ENCODE data around the gene BCL7C.
"Not testable (repeated sequence)": the region's sequence is repeated elsewhere in the genome, so short reads cannot be mapped to it uniquely, and the experiment has no call there.

BCL7C gene

DNA sequence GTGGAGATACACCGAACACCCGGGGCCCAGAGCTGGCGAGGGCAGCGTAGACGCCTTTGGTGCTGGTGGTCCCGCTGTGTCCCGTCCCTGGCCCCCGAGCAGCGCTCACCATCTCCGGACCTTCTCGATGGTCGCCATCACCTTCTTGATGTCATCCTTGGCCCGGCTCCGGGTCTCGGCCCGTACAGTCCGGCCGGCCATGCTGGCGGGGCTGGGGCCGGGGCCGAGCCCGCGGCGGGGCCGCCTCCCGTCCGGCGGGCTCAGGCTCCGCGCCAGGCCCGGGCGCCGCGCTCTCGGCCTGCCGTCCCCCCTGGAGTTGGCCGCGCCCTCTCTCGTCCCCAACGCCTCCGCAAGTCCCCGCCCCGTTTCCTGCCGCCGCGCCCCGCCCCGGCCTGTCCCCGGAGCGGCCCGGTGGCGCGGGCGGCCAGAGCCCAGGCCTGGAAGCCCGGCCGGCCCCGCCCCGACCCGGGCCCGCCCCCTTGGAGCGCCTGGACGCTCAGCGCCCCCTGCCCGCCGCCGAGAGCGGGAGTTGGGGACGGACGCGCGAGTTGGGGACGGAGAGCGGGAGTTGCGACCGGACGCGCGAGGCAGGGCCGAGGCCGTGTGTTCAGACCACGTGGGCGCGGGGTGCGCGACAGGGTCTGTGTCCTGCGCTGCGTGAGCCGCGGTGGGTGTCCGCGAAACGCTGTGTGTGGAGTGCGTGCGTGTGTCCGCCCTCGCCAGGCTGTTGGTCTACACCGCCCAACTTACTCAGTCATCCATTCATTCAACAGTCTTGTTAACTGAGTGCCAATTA is at the start of gene BCL7C:
BCL7C (minus strand) TSS at position 334 of the 796 bp plus-strand sequence; CDS start at position 201, 133 bp downstream.
- peak; percentile 92 for DNase-seq (ENCODE audit: low spot score)

DNA sequence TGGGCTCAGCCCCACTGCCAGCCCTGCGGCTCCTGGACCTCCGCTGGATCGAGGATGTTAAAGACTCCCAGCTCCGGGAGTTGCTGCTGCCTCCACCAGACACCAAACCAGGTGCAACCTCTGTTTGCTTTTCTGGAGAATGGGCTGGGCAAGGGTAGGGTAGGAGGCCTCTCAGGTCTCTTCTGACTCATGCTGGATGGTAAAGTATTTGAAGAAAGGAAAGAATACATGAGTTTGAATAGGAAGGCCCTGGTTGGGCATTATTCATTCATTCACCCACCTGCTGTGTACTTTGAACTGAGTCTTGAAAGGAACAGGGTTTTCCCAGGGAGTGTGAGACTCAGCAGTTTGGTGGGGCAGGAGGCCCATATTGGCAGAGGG is 48.5 kb upstream of the BCL7C start:
- DNase-seq (ENCODE audit: low spot score): no peak

DNA sequence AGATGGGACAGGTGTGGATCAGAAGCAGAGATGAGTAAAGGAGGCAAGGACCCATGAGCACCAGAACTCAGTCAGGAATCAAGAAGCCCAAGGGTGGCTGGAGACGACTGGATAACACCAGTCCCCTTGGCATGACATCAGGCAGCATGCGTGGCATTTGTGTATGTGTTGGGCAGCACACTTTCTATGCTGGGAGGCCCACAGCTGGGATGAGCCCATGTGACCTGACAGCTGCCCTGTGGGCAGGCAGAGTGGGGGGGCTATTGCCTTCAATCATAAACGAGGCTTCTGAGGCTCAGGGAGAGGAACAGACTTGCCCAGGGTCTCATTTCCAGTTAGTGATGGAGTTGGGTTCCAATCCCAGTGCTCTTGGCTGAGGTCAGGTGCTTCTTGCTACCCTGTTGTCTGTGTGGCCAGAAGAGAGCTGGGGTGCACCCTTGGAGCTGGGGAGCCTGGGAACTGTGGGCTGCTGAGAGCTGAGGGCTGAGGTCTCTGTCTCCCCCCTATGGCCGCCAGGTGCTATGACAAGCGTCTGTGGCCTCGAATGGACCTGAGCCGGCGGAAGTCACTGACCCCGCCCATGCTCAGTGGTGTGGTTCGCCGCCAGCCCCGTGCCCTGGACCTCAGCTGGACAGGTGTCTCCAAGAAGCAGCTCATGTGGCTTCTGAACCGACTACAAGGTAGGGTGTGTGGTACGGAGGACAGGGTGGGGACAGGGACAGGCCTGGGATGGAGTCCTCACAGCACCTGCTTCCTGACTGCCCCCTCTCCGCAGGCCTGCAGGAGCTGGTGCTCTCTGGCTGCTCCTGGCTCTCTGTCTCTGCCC is 47.9 kb upstream of the BCL7C start:
- peak; percentile 88 for DNase-seq (ENCODE audit: low spot score)

GRCh38 chr16:30939571-30939970 is 45.7 kb upstream of the BCL7C start:
- not testable (repeated sequence) for DNase-seq (ENCODE audit: low spot score)

GRCh38 chr16:30937692-30938091 is 43.8 kb upstream of the BCL7C start:
- no peak for DNase-seq (ENCODE audit: low spot score)

DNA sequence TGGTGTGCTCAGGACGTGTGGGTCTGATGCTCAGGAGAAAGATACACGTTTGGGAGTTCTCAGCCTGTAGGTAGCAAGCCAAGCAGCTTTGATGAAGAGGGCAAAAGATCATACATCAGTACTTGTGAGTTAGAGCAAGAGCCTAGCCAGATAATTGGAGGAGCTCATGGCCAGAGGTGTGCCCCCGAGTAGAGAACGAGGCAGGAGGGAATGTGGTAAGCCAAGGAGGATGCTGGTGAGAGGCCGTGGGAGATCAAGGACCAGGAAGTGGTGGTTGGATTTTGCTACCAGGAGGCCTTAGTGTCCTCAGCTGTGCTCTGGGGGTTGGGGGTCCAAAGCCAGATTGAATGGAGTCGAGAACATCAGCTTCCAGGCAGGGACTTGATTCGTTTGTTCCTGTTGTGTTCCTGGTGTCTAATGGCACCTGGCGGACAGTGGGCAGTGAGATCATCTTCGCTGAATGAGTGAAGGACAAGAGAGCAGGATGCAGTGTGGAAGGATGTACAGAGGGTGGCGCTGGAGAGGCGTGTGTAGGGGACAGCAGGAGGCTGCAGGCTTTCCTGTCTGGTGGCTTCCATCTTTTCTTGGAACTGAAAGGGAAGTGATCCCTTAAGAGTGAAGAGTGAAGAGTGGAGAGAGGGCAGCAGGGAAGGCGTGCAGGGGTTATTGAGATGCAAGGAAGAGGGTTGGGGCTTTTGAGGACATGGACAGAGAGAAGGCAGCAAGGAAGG is 41.1 kb upstream of the BCL7C start:
- peak; percentile 73 for DNase-seq (ENCODE audit: low spot score)

DNA sequence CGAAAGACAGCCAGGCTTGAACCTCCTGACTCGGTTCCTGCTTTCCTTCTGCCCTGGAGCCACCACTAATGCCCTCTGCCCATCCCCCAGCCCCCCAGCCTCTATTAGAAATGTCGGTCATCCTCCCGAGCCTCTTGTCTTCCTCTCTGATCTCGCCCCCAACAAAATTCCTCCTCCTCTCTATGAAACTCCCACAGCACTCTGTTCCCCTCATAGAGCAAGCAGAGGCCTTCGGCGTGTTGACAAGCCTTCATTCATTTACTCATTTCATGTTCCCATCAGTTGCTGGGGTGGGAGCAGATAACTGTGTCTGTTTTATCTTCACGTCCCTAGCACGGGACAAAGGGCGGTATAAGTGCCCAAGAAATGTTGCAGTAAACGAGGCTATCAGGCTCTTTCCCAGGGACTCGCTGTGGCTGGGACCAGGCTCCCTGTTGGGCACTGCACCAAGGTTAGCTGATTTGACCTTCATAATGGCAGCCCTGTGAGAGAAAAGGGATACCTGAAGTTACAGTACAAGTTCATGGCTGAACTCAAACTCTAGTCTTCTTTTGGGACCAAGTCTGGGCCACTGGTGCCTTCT is 37.3 kb upstream of the BCL7C start:
- no peak for DNase-seq (ENCODE audit: low spot score)

- DNase-seq (ENCODE audit: low spot score): no peak
Observed at GRCh38 chr16:30930160-30930571, 36.3 kb upstream of the BCL7C start.

GRCh38 chr16:30929167-30929566 is 35.3 kb upstream of the BCL7C start:
- DNase-seq (ENCODE audit: low spot score): no peak

DNA sequence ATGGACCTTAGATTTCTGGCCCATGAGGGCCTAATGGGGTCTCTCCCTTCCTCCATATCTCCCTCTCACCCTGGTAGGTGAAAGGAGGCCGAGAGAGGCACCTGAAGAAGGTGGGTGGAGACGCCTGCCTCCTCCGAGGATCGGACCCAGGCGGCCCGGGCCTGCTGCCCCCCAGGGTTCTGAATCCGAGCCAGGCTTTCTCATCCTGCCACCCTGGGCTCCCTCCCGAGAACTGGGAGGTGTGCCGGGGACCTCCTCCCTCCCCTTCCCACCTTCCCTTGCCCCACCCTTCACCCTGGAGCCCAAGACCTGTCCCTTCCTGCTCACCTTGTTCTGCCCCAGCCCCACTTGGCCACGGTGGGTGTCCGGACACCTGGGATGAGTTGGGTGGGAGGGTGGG is 34.5 kb upstream of the BCL7C start:
- DNase-seq (ENCODE audit: low spot score): no peak

GRCh38 chr16:30927789-30928378 is 34.0 kb upstream of the BCL7C start:
- peak; percentile 47 for DNase-seq (ENCODE audit: low spot score)

- DNase-seq (ENCODE audit: low spot score): no peak
Observed at GRCh38 chr16:30926937-30927788, 33.3 kb upstream of the BCL7C start.

GRCh38 chr16:30925995-30926811 is 32.3 kb upstream of the BCL7C start:
- no peak for DNase-seq (ENCODE audit: low spot score)

GRCh38 chr16:30925632-30925987 is 31.7 kb upstream of the BCL7C start:
- DNase-seq (ENCODE audit: low spot score): no peak

- no peak for DNase-seq (ENCODE audit: low spot score)
Observed at GRCh38 chr16:30924913-30925631, 31.2 kb upstream of the BCL7C start.

GRCh38 chr16:30924076-30924912 is 30.4 kb upstream of the BCL7C start:
- DNase-seq (ENCODE audit: low spot score): peak; percentile 33

- peak; percentile 26 for DNase-seq (ENCODE audit: low spot score)
Observed at GRCh38 chr16:30923554-30924075, 29.7 kb upstream of the BCL7C start, which contains the start of gene FBXL19. TSS of gene FBXL19 (plus strand) at chr16:30923572. CDS start at chr16:30925755, 2,183 bp downstream.

- peak; percentile 97 for DNase-seq (ENCODE audit: low spot score)
Observed at GRCh38 chr16:30922960-30923535, 29.2 kb upstream of the BCL7C start.

All from AG08396 (cell line).